Mucosa of descending colon (tissue), 3 donors: ENCODE data around the gene OSCP1. TPM values are rescaled to one million over a fixed set of nuclear protein-coding genes. Genes with fewer than 3 reads are reported as not detected.
A peak's percentile ranks its signal among the peaks of the same experiment; 100 is the strongest.

Experiments used
- ATAC-seq: fragments of 200-7000 bp; cut with Tn5 transposase; one replicate; pipeline ENCODE4 v1.9.1; 2020; ENCODE audit warnings: mild to moderate bottlenecking, moderate library complexity
- DNase-seq, 3 donors: peaks; one replicate each; pipeline ENCODE4 v3.0.0-alpha.2; 2020
- H3K36me3 ChIP-seq: fragments of 200-600 bp; one replicate; pipeline ENCODE4 v1.8.0; 2021; ENCODE audit warnings: low read depth, mild to moderate bottlenecking
- H3K4me1 ChIP-seq: fragments of 200-600 bp; one replicate; pipeline ENCODE4 v1.8.0; 2021; ENCODE audit warnings: low read depth, mild to moderate bottlenecking
- H3K4me3 ChIP-seq: fragments of 200-600 bp; one replicate; pipeline ENCODE4 v1.8.0; 2021; ENCODE audit warnings: mild to moderate bottlenecking
- H3K9me3 ChIP-seq: fragments of 200-600 bp; one replicate; pipeline ENCODE4 v1.8.0; 2021; ENCODE audit warnings: mild to moderate bottlenecking
- intact Hi-C, 2 donors: fragments of 100-400 bp; cut with DNase I in 1 of 2; cut with micrococcal nuclease in 1 of 2; formaldehyde crosslinking; loops; one replicate each; pipeline versions ENCODE4 v1.11.0 to v1.11.1; 2022; cut with DNase I, micrococcal nuclease
- total RNA-seq, 3 donors: library from RNA; stranded (reverse); fragmentation: NEBNext Ultra II Directional in 2 of 3; extraction: Animal tissue kit (Norgen Biotek cat#: 25700) in 2 of 3; gene quantifications; one replicate each; pipeline versions ENCODE4 v1.2.1 to v1.2.4, GENCODE V29; 2021 to 2023
- TF ChIP-seq, protein P1 (sequence below): fragments of 200-600 bp; IDR thresholded peaks from one replicate; pipeline ENCODE4 v1.8.0; 2022; ENCODE audit warnings: antibody characterized with exemption, mild to moderate bottlenecking
- donor health status: DM: no; HTN: no; CAD: no; lungs with moderate emphysema.
- donor health status: DM: no; HTN: no; CAD: no.
- donor health status: DM: no; HTN: yes; CAD: no.

The OSCP1 gene
- total RNA-seq, 3 donors from 2014 or later = 2.5 to 8.4 (median 3.7) TPM

GRCh38 chr1:36386265-36387140 is 63.7 kb downstream of the OSCP1 start:
- intact Hi-C loops = no loop called here
- TF ChIP-seq, protein P1, sequence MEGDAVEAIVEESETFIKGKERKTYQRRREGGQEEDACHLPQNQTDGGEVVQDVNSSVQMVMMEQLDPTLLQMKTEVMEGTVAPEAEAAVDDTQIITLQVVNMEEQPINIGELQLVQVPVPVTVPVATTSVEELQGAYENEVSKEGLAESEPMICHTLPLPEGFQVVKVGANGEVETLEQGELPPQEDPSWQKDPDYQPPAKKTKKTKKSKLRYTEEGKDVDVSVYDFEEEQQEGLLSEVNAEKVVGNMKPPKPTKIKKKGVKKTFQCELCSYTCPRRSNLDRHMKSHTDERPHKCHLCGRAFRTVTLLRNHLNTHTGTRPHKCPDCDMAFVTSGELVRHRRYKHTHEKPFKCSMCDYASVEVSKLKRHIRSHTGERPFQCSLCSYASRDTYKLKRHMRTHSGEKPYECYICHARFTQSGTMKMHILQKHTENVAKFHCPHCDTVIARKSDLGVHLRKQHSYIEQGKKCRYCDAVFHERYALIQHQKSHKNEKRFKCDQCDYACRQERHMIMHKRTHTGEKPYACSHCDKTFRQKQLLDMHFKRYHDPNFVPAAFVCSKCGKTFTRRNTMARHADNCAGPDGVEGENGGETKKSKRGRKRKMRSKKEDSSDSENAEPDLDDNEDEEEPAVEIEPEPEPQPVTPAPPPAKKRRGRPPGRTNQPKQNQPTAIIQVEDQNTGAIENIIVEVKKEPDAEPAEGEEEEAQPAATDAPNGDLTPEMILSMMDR = no peak
- ATAC-seq = peak; percentile 78
- DNase-seq = peak; percentile 85 to 93 (median 91)
- Histone ChIP-seq H3K4me3 (peak overlapping the region; percentile 92), H3K9me3 (no peaks in the 10 kb centered on the region), H3K4me1 (peaks cover 29% of the 10 kb centered on the region), H3K36me3 (peaks cover 4% of the 10 kb centered on the region)

- intact Hi-C loops = no loop called here
- H3K36me3 ChIP-seq = peaks cover 4% of the 10 kb centered on the region
- H3K4me3 ChIP-seq = peak within 1 kb of the TSS; percentile 92
- peak; percentile 98 to 99 (median 98) for DNase-seq
- peaks cover 30% of the 10 kb centered on the region for H3K4me1 ChIP-seq
- TF ChIP-seq, protein P1 = no peak
- H3K9me3 ChIP-seq = no peaks in the 10 kb centered on the region
- ATAC-seq = peak; percentile 85
Observed at GRCh38 chr1:36385410-36386264, 64.6 kb downstream of the OSCP1 start, which contains the start of gene STK40. Gene STK40 (minus strand): TSS chr1:36385924. CDS start chr1:36361332, 24,592 bp downstream.

- Histone ChIP-seq H3K4me1 (peaks cover 34% of the 10 kb centered on the region), H3K36me3 (peaks cover 4% of the 10 kb centered on the region), H3K9me3 (no peaks in the 10 kb centered on the region), H3K4me3 (peak overlapping the region; percentile 92)
- ATAC-seq = peak; percentile 43
- DNase-seq = peak; percentile 87 to 91 (median 89)
- TF ChIP-seq, protein P1 = no peak
- intact Hi-C loops = no loop called here
Observed at GRCh38 chr1:36384542-36385409, 65.5 kb downstream of the OSCP1 start.

GRCh38 chr1:36383240-36383639 is 67.0 kb downstream of the OSCP1 start:
- ATAC-seq = no peak
- DNase-seq = no peak
- peaks cover 34% of the 10 kb centered on the region for H3K4me1 ChIP-seq
- H3K9me3 ChIP-seq = no peaks in the 10 kb centered on the region
- intact Hi-C loops = no loop called here
- no peak overlapping the region for H3K4me3 ChIP-seq
- TF ChIP-seq, protein P1 = no peak
- peaks cover 4% of the 10 kb centered on the region for H3K36me3 ChIP-seq

GRCh38 chr1:36382669-36383068 is 67.6 kb downstream of the OSCP1 start:
- Histone ChIP-seq H3K36me3 (peaks cover 4% of the 10 kb centered on the region), H3K4me3 (no peak overlapping the region), H3K9me3 (no peaks in the 10 kb centered on the region), H3K4me1 (peaks cover 29% of the 10 kb centered on the region)
- TF ChIP-seq, protein P1 = no peak
- DNase-seq = no peak
- intact Hi-C loops = no loop called here
- no peak for ATAC-seq
